ENCODE data around the gene MMP12.
"Not testable (repeated sequence)": the region's sequence is repeated elsewhere in the genome, so short reads cannot be mapped to it uniquely, and the experiment has no call there.

Gene MMP12

GRCh38 chr11:102914238-102915043 lies 39.7 kb upstream of the MMP12 start:
- Histone ChIP-seq H3K27ac (ENCODE audit: low read length, poor library complexity, severe bottlenecking) (no peak overlapping the region), H3K4me2 (ENCODE audit: low read length, poor library complexity, severe bottlenecking) (no peak overlapping the region), H2BK15ac (ENCODE audit: low read depth, poor library complexity, severe bottlenecking) (no peak overlapping the region), H3K9me3 (ENCODE audit: control insufficient read depth, low read length) (no peaks in the 10 kb centered on the region), H3K79me1 (replicated peaks; ENCODE audit: low read length, poor library complexity, severe bottlenecking) (no peaks in the 10 kb centered on the region), H3K18ac (ENCODE audit: low read depth in 1 of 2, low read length in 2 of 2) (no peak overlapping the region), H3K27me3 (ENCODE audit: control insufficient read depth in 1 of 2, insufficient read depth in 1 of 2, low read length in 2 of 2) (no peaks in the 10 kb centered on the region), H2AFZ (ENCODE audit: low read depth, low read length) (no peak overlapping the region), H3K4me3 (ENCODE audit: insufficient read depth in 1 of 2, low read depth in 1 of 2, low read length in 2 of 2) (no peak overlapping the region), H3K4me1 (ENCODE audit: control insufficient read depth, insufficient read depth, low read depth, low read length) (no peaks in the 10 kb centered on the region), H3K23ac (ENCODE audit: low read length in 2 of 2) (no peak overlapping the region), H3K4ac (ENCODE audit: low read depth in 1 of 2, low read length in 2 of 2) (no peak overlapping the region), H3K14ac (ENCODE audit: low read length in 2 of 2) (no peak overlapping the region), H3K36me3 (ENCODE audit: control insufficient read depth in 1 of 2, insufficient read depth in 2 of 2, low read depth in 1 of 2, low read length in 2 of 2) (no peaks in the 10 kb centered on the region), H4K91ac (ENCODE audit: low read length) (no peak overlapping the region), H2BK120ac (ENCODE audit: low read depth, low read length) (no peak overlapping the region), H2AK5ac (ENCODE audit: low read length, severe bottlenecking) (no peak overlapping the region), H4K8ac (ENCODE audit: low read length) (no peak overlapping the region), H3K9ac (ENCODE audit: low read length) (no peak overlapping the region), H2BK12ac (ENCODE audit: low read length in 2 of 2) (peak overlapping the region in 1 of 2 experiments; percentile 57), H2BK5ac (ENCODE audit: low read depth, low read length, poor library complexity, severe bottlenecking) (no peak overlapping the region)
- WGBS: 46% methylated on average over 3 of the region's 3 CpGs
- DNase-seq: peak; percentile 55

- Histone ChIP-seq H3K9ac (ENCODE audit: low read length) (no peak overlapping the region), H3K4me1 (ENCODE audit: control insufficient read depth, insufficient read depth, low read depth, low read length) (no peaks in the 10 kb centered on the region), H2BK120ac (ENCODE audit: low read depth, low read length) (no peak overlapping the region), H3K9me3 (ENCODE audit: control insufficient read depth, low read length) (no peaks in the 10 kb centered on the region), H3K27me3 (ENCODE audit: control insufficient read depth in 1 of 2, insufficient read depth in 1 of 2, low read length in 2 of 2) (no peaks in the 10 kb centered on the region), H2BK15ac (ENCODE audit: low read depth, poor library complexity, severe bottlenecking) (no peak overlapping the region), H3K18ac (ENCODE audit: low read depth in 1 of 2, low read length in 2 of 2) (no peak overlapping the region), H3K4me2 (ENCODE audit: low read length, poor library complexity, severe bottlenecking) (no peak overlapping the region), H3K36me3 (ENCODE audit: control insufficient read depth in 1 of 2, insufficient read depth in 2 of 2, low read depth in 1 of 2, low read length in 2 of 2) (no peaks in the 10 kb centered on the region), H3K4ac (ENCODE audit: low read depth in 1 of 2, low read length in 2 of 2) (no peak overlapping the region), H3K4me3 (ENCODE audit: insufficient read depth in 1 of 2, low read depth in 1 of 2, low read length in 2 of 2) (no peak overlapping the region), H3K79me1 (replicated peaks; ENCODE audit: low read length, poor library complexity, severe bottlenecking) (no peaks in the 10 kb centered on the region), H2BK12ac (ENCODE audit: low read length in 2 of 2) (no peak overlapping the region), H3K14ac (ENCODE audit: low read length in 2 of 2) (no peak overlapping the region), H3K23ac (ENCODE audit: low read length in 2 of 2) (no peak overlapping the region), H2BK5ac (ENCODE audit: low read depth, low read length, poor library complexity, severe bottlenecking) (no peak overlapping the region), H2AK5ac (ENCODE audit: low read length, severe bottlenecking) (no peak overlapping the region), H4K8ac (ENCODE audit: low read length) (no peak overlapping the region), H2AFZ (ENCODE audit: low read depth, low read length) (no peak overlapping the region), H4K91ac (ENCODE audit: low read length) (no peak overlapping the region), H3K27ac (ENCODE audit: low read length, poor library complexity, severe bottlenecking) (no peak overlapping the region)
- no peak for DNase-seq
- WGBS: 86% methylated on average over 2 of the region's 2 CpGs
Observed at GRCh38 chr11:102912482-102912830, 37.7 kb upstream of the MMP12 start.

GRCh38 chr11:102911758-102912481 lies 37.1 kb upstream of the MMP12 start:
- Histone ChIP-seq H3K4me1 (ENCODE audit: control insufficient read depth, insufficient read depth, low read depth, low read length) (no peaks in the 10 kb centered on the region), H3K18ac (ENCODE audit: low read depth in 1 of 2, low read length in 2 of 2) (no peak overlapping the region)

DNA sequence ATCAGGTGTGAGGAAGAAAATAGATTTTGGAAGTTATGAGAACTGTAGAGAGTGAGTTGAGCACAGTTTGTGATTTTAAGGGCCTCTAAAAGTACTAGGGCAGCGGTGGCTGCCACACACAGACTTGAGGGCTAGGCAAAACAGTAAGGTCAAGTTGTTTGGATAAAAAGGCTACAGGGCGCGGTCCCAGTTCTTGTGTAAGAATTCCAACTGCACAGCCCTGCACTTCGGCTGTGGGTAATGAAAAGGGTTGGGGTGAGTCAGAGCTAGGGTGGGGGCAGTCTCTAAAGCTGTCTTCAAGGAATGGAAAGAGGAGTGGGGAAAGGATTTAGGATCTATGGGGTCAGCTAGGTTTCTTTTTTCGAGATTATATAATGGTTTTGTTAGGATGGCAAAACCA lies 31.1 kb upstream of the MMP12 start:
- not testable (repeated sequence) for H4K91ac ChIP-seq (ENCODE audit: low read length); H2AK5ac ChIP-seq (ENCODE audit: low read length, severe bottlenecking); H2BK120ac ChIP-seq (ENCODE audit: low read depth, low read length); H3K27ac ChIP-seq (ENCODE audit: low read length, poor library complexity, severe bottlenecking); H2BK12ac ChIP-seq (ENCODE audit: low read length in 2 of 2); H2BK15ac ChIP-seq (ENCODE audit: low read depth, poor library complexity, severe bottlenecking); H3K9me3 ChIP-seq (ENCODE audit: control insufficient read depth, low read length); H3K36me3 ChIP-seq (ENCODE audit: control insufficient read depth in 1 of 2, insufficient read depth in 2 of 2, low read depth in 1 of 2, low read length in 2 of 2); H3K27me3 ChIP-seq (ENCODE audit: control insufficient read depth in 1 of 2, insufficient read depth in 1 of 2, low read length in 2 of 2); H3K4me3 ChIP-seq (ENCODE audit: insufficient read depth in 1 of 2, low read depth in 1 of 2, low read length in 2 of 2); H3K9ac ChIP-seq (ENCODE audit: low read length); H2AFZ ChIP-seq (ENCODE audit: low read depth, low read length); H3K4ac ChIP-seq (ENCODE audit: low read depth in 1 of 2, low read length in 2 of 2); H3K23ac ChIP-seq (ENCODE audit: low read length in 2 of 2); H3K79me1 ChIP-seq (replicated peaks; ENCODE audit: low read length, poor library complexity, severe bottlenecking); H2BK5ac ChIP-seq (ENCODE audit: low read depth, low read length, poor library complexity, severe bottlenecking); H4K8ac ChIP-seq (ENCODE audit: low read length); H3K18ac ChIP-seq (ENCODE audit: low read depth in 1 of 2, low read length in 2 of 2); H3K4me1 ChIP-seq (ENCODE audit: control insufficient read depth, insufficient read depth, low read depth, low read length); H3K14ac ChIP-seq (ENCODE audit: low read length in 2 of 2); H3K4me2 ChIP-seq (ENCODE audit: low read length, poor library complexity, severe bottlenecking)
- 31% methylated on average over 5 of the region's 5 CpGs for WGBS
- DNase-seq: peak; percentile 27

More at GRCh38 chr11:102911758-102912481, 37.1 kb upstream of the MMP12 start:
- H4K91ac ChIP-seq (ENCODE audit: low read length): no peak overlapping the region
- H2BK120ac ChIP-seq (ENCODE audit: low read depth, low read length): no peak overlapping the region
- 91% methylated on average over 12 of the region's 13 CpGs for WGBS
- DNase-seq: no peak
- H3K23ac ChIP-seq (ENCODE audit: low read length in 2 of 2): no peak overlapping the region
- H3K4me2 ChIP-seq (ENCODE audit: low read length, poor library complexity, severe bottlenecking): no peak overlapping the region
- H3K27ac ChIP-seq (ENCODE audit: low read length, poor library complexity, severe bottlenecking): no peak overlapping the region
- H3K4me3 ChIP-seq (ENCODE audit: insufficient read depth in 1 of 2, low read depth in 1 of 2, low read length in 2 of 2): no peak overlapping the region
- H2AFZ ChIP-seq (ENCODE audit: low read depth, low read length): no peak overlapping the region
- H3K9ac ChIP-seq (ENCODE audit: low read length): no peak overlapping the region
- H3K14ac ChIP-seq (ENCODE audit: low read length in 2 of 2): no peak overlapping the region
- no peak overlapping the region for H3K4ac ChIP-seq (ENCODE audit: low read depth in 1 of 2, low read length in 2 of 2)
- H2BK15ac ChIP-seq (ENCODE audit: low read depth, poor library complexity, severe bottlenecking): no peak overlapping the region
- H2AK5ac ChIP-seq (ENCODE audit: low read length, severe bottlenecking): no peak overlapping the region
- no peak overlapping the region for H2BK5ac ChIP-seq (ENCODE audit: low read depth, low read length, poor library complexity, severe bottlenecking)
- H3K36me3 ChIP-seq (ENCODE audit: control insufficient read depth in 1 of 2, insufficient read depth in 2 of 2, low read depth in 1 of 2, low read length in 2 of 2): no peaks in the 10 kb centered on the region
- no peaks in the 10 kb centered on the region for H3K9me3 ChIP-seq (ENCODE audit: control insufficient read depth, low read length)
- no peaks in the 10 kb centered on the region for H3K79me1 ChIP-seq (replicated peaks; ENCODE audit: low read length, poor library complexity, severe bottlenecking)
- H2BK12ac ChIP-seq (ENCODE audit: low read length in 2 of 2): no peak overlapping the region
- no peaks in the 10 kb centered on the region for H3K27me3 ChIP-seq (ENCODE audit: control insufficient read depth in 1 of 2, insufficient read depth in 1 of 2, low read length in 2 of 2)
- no peak overlapping the region for H4K8ac ChIP-seq (ENCODE audit: low read length)
